M059J (cell line): ENCODE data around the gene SLC25A10. TPM values are rescaled to one million over a fixed set of nuclear protein-coding genes. Genes with fewer than 3 reads are reported as not detected.
"Not testable (repeated sequence)": the region's sequence is repeated elsewhere in the genome, so short reads cannot be mapped to it uniquely, and the experiment has no call there.

ENCODE experiments used
- DNase-seq: peaks from one replicate; pipeline ENCODE4 v3.0.0-alpha.2; 2012; ENCODE audit warnings: low read depth
- total RNA-seq: library from RNA; depleted of rRNA; stranded (reverse); fragments of >200 nt; shearing (Covaris generic); gene quantifications from 2 replicates; pipeline ENCODE4 v1.2.3, GENCODE V29; 2014

The SLC25A10 gene
- total RNA-seq, 1 experiment from 2014 or later, result 61.8 TPM

DNA sequence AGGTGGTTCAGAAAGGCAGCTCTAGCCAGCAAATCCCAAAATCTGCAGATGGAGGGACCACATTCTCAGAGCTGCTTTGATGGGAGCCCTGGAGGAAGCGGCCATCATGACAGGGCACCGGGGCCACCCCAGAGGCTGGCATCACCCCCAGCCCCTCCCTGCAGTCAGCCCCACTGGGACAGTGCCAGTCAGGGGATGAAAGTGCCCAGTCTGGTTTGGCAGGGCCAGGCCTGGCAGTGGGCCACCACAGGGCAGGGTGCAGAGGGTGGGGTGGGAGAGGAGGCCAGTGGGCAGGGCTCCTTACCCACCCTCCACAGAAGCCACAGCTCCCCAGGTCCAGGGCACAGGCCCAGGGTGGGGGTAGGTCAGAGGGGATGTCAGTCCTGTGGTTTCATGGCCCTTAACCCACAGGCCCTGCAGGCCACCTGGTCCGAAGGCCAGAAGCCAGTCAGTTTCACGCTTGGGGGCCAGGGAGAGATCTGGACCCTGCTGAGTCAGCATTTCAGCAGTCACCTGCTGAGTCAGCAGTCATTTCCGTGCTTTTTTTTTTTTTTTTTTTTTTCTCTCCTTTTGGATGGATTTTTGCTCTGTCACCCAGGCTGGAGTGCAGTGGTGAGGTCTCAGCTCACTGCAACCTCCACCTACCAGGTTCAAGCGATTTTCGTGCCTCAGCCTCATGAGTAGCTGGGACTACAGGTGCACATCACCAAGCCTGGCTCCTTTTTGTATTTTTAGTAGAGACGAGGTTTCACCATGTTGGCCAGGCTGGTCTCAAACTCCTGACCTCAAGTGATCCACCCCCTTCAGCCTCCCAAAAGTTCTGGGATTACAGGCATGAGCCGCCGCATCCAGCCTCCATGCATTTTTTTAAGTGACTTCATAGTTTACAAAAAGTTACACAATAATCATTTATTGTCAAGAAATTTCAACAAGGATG lies 10.4 kb downstream of the SLC25A10 start:
- peak; percentile 61 for DNase-seq

DNA sequence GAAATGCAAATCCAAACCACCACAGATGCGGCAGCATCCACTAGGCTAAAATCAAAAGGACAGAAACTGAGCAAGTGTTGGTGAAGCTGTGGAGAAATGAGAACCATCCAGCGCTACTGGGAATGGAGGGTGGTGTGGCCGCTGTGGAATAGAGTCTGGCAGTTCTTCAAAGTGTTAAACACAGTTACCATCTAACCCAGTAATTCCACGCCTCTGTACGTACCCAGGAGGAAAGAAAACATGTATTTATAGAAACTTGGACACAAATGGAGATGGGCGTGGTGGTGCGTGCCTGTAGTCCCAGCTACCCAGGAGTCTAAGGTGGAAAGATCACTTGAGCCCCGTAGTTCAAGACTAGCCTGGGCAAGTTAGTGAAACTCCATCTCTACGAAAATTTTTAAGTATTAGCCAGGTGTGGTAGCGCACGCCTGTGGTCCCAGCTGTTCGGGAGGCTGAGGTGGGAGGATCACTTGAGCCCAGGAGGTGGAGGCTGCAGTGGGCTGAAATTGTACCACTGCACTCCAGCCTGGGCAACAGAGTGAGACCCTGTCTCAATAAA lies 11.6 kb downstream of the SLC25A10 start:
- no peak for DNase-seq

DNA sequence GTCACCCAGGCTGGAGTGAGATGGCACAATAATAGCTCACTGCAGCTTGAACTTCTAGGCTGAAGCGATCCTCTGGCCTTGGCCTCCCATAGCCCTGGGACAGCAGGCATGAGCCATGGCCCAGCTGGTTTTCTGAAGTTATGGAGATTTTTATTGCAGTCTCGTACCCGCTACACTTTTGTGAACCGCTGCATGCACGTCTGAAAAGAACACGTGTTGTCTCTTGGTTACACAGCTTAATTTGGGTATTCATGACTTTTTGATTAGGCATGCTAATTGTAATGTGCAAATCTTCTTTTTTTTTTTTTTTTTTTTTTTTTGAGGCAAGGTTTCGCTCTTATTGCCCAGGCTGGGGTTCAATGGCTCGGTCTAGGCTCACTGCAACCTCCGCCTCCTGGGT lies 13.4 kb downstream of the SLC25A10 start:
- DNase-seq, result no peak

DNA sequence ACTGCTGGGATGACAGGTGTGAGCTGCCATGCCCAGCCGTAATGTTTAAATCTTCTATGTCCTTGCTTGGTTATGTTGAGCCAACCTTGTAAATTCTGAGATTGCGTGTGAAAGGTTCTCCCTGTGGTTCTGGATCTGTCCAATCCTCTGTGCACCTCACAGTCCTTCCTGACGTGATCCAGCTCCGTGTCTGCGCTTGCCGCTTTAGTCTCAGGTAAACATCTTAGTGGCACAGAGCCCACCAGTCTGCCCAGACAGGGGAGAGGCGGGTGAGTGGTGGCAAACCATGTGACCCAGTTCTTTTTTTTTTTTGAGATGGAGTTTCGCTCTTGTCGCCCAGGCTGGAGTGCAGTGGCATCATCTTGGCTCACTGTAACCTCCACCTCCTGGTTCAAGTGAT lies 13.9 kb downstream of the SLC25A10 start:
- no peak for DNase-seq

DNA sequence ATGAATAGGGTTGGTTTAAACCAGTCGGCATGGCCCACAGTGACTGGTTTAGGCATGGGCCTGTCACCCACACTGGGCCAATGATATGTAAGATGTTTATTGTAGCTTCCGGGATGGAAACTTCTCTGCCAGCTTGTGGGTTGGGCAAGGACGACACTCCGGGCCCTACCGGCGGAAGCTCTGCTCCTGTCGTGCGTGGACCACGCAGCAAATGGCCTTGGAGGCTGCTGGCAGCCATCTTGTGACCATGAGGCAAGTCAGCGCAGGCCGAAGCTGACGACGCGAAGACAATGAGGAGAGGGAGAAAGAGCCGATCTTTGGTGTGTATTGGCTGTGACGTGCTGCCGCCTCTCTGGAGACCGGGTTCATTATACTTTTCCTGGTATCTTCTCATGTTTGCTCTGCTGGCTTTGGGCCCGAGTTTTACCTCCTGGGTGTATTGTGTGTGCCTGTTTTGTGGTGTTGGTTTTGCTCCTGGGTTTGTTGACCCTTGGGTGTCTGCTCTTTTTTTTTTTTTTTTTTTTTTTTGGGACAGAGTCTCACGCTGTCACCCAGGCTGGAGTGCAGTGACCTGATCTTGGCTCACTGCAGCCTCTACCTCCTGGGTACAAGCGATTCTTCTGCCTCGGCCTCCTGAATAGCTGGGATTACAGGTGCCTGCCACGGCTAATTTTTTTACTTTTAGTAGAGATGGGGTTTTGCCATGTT lies 15.4 kb downstream of the SLC25A10 start:
- DNase-seq, result no peak

DNA sequence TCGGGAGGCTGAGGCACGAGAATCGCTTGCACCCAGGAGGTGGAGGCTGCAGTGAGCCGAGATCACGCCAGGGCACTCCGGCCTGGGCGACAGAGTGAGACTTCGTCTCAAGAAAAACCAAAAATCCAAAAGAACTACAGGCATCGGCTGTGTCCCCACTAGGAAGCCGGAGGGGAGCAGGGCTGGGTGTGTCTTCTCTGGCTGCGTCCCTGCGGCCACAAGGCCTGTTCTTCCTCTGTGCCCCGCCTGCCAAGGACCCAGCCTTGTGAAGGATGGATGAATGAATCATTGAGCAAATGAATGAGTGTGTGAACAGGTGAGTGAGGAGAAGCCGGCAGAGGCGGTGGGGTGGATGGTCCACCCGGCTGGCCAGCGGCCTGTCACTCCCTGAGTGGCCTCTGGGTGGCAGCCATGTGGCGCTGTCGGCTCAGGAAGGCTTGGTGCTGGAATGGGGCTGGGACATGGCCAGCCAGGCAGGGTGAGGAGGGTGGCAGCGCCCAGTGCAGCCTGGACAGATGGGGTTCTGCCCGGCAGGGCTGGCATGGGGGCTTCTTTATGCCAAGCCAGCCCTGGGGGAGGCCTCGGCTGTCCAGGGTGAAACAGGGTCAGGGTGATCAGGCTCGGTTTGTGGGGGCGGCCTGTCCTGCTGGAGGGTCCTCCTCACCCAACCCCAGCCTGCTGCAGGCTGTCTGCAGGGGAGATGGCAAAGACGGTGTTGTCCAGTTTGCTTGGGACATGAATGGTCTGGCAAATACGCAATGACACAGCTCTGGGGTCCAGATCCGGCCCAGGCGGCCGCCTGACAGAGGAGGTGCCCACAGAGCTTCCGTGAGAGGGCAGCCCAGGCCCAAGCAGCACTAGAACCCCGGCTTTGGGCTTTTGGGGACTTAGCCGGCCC lies 21.7 kb downstream of the SLC25A10 start:
- DNase-seq, result peak; percentile 73

DNA sequence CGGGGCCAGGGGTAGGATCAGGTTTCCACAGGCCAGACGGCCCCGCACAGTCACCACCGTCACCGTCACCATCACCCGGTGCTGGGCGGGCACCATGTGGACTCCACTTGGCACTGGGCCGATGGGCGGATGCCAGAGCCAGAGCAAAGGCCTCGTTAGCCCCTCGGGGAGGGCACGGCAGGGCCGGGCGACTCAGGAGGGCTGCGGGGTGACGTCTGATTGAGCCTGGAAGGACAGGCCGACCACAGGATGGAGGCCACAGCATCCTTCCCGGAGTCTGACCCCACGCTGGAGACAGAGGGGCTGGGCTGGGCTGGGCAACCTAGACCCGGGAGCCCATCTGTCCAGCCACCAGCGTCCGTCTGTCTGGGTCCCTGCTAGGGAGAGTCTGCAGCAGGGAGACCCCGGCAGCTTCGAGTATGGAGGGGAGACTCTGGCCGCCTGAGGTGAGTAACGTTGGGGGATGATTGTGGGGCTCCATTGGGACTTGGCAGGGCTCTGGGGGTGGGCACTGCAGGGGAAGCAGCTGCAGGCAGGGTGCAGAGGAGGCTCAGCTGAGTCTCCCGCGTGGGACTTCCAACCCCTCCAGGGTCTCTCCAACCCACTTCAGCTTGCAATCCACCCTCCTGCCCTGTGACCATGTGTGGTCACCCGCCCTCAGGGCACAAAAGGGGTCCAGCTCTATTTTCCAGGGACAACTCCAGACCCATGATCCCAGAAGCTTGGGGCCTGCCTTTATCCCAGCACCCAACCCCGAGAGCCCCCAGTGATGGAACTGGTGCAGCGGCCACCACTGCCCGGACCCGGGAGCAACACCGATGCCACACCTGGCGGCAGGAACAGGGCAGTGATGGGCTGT lies 22.6 kb downstream of the SLC25A10 start:
- DNase-seq, result no peak

DNA sequence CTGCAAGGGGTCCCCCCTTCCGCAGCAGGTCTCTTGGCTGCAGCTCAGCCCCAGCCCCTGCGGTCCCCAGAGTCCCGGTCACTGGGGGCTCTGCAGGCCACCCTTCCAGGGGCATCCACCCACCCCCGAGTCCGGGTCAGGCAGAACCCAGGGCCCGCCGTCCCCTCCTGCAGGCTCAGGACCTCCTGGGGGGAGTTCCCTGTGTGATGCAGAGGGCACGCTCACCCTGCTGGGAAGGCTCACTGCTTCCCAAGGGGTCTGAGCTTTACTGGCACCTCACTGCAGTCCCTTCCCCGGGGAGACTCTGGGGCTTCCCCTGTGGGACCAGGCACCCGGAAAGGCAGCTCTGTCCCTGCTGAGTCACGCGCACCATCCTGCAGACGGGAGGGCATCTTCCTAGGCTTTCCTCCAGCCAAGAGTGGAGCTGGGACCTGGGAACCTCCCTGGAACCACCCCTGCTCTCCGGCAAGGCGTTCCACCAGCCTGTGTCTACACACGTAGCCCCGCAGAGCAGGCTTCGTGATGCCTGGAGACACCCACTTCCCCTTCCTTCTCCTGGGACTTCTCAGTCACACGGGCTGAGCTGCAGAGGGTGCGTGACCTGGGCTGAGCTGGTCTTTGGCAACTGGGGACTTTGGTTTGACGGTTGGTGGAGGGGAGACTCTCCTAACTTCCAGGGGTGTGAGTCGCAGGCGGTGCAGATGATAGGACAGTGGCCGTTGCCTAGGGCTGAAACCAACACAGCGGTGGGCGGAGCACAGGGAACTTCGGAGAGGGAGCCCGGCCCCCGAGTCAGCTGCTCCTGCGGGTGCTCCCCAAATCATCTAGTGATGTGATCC lies 23.4 kb downstream of the SLC25A10 start:
- peak; percentile 84 for DNase-seq

DNA sequence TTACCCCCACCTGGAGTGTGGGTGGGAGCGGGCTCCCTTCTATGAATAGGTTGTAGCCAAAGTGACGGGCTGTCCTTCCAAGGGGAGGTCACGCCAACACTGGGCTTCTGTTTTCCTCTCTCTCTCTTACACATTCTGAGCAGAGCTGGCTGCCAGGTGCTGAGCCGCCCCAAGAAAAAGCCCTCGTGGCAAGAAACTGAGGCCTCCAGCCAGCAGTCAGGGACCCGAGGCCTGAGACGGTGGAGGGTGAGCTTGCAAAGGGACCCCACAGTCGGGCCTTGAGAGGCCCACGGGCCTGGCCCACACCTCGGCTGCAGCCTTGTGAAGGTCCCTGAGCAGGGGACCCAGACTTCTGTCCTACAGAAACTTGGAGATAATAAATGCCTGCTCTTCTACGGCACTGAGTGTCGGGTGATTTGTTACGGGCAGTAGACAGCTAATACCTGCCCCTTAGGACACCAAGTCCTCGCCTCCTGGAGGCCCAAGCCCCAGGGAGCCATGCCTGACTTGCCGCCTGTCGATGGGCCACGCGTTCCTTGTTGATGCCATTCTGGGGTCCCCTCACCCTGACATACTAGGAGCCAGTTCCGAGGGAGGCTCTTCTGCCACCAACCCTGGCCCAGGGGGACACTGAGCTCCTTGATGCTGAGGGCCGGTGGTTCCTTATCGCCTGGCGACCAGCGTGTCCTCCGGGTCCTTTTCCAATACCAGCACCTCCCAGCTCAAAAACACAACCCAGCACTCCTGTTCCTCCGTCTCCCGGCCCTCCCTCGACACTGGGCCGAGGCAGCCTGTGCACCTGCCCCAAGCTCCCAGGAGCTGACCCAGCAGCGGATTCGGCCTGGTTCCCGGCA lies 26.1 kb downstream of the SLC25A10 start:
- no peak for DNase-seq

DNA sequence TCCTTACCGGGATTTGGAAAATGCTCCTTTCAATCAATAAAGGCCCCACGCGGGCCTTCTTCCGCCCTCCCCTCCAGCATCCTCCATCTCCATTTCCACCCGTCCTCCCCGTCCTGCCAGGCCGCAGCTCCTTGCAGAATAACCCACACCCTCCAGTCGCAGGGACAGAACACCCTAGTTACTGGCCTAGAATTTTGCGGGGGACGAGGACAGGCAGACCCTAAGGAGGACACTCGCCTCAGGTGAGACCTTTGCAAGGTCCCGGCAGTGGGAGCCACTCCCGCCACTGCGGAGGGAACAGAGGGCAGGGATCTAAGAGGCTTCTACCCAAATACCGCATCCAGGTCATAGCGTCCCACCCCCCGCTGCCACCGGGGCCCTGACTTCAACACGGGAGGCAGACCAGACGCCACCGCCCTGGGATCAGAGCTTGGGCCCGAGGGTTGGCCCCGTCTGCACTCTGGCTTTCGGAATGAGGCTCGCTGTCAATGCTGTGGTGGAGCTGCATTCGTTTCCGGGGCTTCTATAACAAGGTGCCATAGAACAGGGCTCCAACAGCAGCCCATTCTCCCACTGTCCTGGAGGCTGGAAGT lies 26.8 kb downstream of the SLC25A10 start:
- DNase-seq, result no peak

DNA sequence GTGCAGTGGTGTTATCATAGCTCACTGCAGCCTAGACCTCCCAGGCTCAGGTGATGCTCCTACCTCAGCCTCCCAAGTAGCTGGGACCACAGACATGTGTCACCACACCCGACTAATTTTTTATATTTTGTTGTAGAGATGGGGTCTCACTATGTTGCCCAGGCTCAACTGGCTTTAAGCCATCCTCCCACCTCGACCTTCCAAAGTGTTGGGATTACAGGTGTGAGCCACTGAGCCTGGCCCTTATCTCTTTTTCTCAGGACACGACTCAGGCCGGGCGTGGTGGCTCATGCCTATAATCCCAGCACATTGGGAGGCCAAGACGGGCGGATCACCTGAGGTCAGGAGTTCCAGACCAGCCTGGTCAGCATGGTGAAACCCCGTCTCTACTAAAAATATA lies 27.5 kb downstream of the SLC25A10 start:
- DNase-seq, result not testable (repeated sequence)

DNA sequence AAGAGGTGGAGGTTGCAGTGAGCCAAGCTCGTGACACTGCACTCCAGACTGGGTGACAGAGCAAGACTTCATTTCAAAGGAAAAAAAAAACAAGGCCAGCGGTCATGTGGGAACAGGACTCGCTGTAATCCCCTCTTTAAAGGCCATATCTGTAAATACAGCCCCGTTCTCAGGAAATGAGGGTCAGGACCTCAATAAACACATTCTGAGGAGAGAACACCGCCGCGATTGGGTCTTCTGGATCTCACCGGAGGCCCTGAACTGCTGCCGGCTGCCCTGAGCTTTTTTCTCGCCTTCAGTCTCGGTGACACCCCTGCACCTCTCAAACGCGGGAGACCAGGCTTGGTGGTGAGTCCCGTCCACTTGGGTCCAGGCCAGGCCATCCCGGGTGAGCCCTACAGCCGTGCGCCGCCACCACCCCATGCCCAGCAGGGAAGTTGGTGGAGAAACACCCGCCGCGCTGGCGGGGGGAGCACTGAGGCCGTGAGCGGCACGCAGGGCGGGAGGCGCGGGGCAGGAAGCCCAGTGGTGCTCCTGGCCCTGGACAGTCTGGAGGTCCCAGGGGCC lies 28.4 kb downstream of the SLC25A10 start:
- DNase-seq, result no peak

DNA sequence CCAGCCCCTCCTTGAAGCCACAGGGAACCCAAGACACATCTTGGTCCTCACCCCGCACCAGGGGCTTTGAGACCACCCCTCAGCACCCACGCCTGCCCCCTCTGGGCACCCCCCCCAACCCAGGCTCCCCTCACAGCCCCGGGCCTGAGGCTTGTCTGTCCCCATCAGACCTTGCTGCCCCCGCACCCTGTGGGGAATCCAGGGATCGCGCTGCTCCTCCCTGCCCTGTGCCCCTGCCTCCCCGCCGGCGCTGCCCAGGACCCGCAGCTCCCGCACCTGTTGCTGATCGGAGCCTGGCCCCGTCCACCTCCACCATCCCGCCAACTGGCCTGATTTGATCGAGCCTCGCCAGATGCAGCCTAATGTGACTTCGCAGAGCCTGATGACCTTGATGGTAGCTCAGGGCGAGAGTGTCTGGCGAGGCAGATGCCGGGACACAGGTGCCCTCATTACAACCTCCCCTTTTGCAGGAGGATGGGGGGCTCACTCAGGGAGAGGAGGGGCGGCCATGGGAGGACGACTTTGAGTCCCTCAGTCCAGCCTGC lies 29.0 kb downstream of the SLC25A10 start:
- DNase-seq, result no peak

DNA sequence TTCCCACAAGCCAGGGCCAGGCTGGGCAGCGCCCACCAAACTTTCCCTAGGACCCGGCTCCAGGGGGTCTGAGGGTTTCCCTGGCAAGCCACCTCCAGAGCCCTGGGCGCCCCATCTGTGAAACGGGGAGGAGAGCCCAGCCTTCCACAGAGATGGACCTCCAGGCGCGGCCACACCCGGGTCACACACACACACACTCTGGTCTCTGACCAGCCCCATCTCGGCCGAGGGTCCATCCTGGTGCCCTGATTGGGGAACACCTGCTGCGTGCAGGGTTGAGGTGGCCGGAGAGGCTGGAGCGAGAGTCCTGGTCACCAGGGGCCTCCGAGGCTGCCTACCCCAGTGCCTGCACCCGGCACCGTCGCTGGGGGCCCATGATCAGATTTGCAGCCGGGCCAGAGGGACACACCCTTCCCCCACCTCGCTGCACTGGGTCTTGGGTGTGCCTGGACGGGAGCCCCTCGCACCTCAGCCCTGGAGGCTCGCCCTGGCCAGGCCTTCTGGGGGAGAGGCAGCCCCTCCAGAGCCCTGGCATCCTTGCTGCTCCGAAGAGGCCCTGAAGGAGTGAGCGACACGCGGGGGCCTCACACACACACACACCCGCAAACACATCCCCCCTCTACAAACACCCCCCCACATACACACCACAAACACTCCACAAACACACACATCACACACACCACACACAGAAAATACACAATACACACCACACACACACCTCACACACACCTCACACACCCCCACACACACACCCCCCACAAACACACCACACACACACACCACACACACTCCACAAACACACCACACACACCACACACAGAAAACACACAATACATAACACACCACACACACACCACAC lies 29.7 kb downstream of the SLC25A10 start:
- no peak for DNase-seq
